Mesothelial cell of epicardium (in vitro differentiated cells): ENCODE measurements around the gene ARFGEF3. TPM values are rescaled to one million over a fixed set of nuclear protein-coding genes. Genes with fewer than 3 reads are reported as not detected.

Experiments used
- DNase-seq, 2 experiments: peaks; one replicate each; pipeline ENCODE4 v3.0.0; 2021; ENCODE audit warnings: low spot score in 2 of 2; ENCODE audit not compliant: unreplicated experiment in 2 of 2
- H3K27ac Mint-ChIP-seq: 2 replicates; pipeline ENCODE4 v1.8.0; 2021; ENCODE audit warnings: mixed read lengths
- H3K27me3 Mint-ChIP-seq: 2 replicates; pipeline ENCODE4 v1.8.0; 2021; ENCODE audit warnings: low read depth, mixed read lengths
- H3K36me3 Mint-ChIP-seq: 2 replicates; pipeline ENCODE4 v1.8.0; 2021; ENCODE audit warnings: mixed read lengths
- H3K4me1 Mint-ChIP-seq: 2 replicates; pipeline ENCODE4 v1.8.0; 2021; ENCODE audit warnings: mixed read lengths
- H3K4me3 Mint-ChIP-seq: 2 replicates; pipeline ENCODE4 v1.8.0; 2021; ENCODE audit warnings: mild to moderate bottlenecking, moderate library complexity, mixed read lengths
- H3K9me3 Mint-ChIP-seq: 2 replicates; pipeline ENCODE4 v1.8.0; 2021; ENCODE audit warnings: mixed read lengths
- CTCF ChIP-seq: fragments of 200-600 bp; sonication (generic); IDR thresholded peaks from one replicate; pipeline ENCODE4 v1.5.0; 2021; ENCODE audit warnings: antibody characterized with exemption; ENCODE audit not compliant: unreplicated experiment
- total RNA-seq: library from RNA; stranded (reverse); gene quantifications from 3 replicates; pipeline ENCODE4 v1.2.1, GENCODE V29; 2021

The ARFGEF3 gene
- total RNA-seq, 1 donor from 2014 or later, result 6.1 TPM

DNA sequence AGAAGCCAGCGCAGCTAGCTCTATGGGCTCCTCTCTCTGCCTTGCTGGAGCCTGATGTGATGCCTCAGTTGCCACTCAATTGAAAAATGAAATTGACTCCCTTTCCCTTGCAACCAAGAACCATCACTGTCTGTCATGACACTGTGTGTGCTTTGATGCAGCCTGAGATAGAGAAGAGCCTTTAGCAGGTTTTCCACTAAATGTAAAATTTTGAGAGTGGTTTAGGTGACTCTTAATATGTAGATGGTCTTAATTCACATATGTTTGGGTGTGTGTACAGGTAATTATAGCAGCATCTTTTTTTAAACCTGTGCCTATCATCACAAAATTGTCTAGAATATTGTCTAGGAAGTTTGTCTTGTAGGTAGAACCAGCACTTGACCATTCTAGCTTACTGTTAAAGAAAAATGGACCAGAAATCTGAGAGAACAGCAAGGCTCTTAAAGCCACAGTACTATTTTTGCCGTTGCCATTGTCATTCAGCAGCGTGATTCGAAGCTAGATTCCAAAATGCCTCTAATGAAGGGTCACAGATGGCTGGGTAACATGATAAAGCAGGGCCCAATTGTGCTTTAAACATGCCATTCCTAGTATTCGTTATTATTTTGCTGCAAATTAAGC is 1.3 kb downstream of the ARFGEF3 start:
- Mint-ChIP-seq H3K36me3 (no peaks in the 10 kb centered on the region), H3K9me3 (no peaks in the 10 kb centered on the region), H3K27ac (no peak overlapping the region), H3K27me3 (peaks cover 69% of the 10 kb centered on the region), H3K4me3 (peak overlapping the region; percentile 77), H3K4me1 (peaks cover 14% of the 10 kb centered on the region)
- no peak for TF ChIP-seq CTCF
- DNase-seq, result no peak

DNA sequence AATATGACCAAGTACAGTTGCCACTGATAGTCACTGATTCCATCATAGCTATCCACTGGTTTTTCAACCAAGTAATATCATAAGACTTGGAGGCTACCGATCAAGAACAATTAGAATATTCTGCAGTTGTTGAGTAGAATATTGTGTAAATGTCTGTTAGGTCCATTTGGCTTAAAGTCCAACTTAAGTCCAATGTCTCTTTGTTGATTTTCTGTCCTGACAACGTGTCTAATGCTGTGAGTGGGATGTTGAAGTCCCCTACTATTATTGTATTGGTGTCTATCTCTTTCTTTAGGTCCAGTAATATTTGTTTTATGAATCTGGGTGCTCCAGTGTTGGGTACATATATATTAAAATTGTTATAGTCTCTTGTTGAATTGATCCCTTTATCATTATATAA is 13.9 kb downstream of the ARFGEF3 start:
- Mint-ChIP-seq H3K9me3 (peaks cover 34% of the 10 kb centered on the region), H3K27ac (no peak overlapping the region), H3K4me3 (no peak overlapping the region), H3K36me3 (peaks cover 26% of the 10 kb centered on the region), H3K4me1 (no peaks in the 10 kb centered on the region), H3K27me3 (peaks cover 7% of the 10 kb centered on the region)
- TF ChIP-seq CTCF, result no peak
- no peak for DNase-seq

- Mint-ChIP-seq H3K27me3 (peaks cover 7% of the 10 kb centered on the region), H3K9me3 (peaks cover 34% of the 10 kb centered on the region), H3K27ac (no peak overlapping the region), H3K36me3 (peaks cover 26% of the 10 kb centered on the region), H3K4me3 (no peak overlapping the region), H3K4me1 (peaks cover under 1% of the 10 kb centered on the region)
- DNase-seq, result no peak
- no peak for TF ChIP-seq CTCF
Observed at GRCh38 chr6:138176652-138177232, 15.0 kb downstream of the ARFGEF3 start.

GRCh38 chr6:138182939-138183789 is 21.4 kb downstream of the ARFGEF3 start:
- Mint-ChIP-seq H3K9me3 (peaks cover 5% of the 10 kb centered on the region), H3K4me3 (no peak overlapping the region), H3K36me3 (peaks cover 5% of the 10 kb centered on the region), H3K27me3 (peaks cover 6% of the 10 kb centered on the region), H3K4me1 (peaks cover 20% of the 10 kb centered on the region), H3K27ac (peak overlapping the region; percentile 13)
- no peak for TF ChIP-seq CTCF
- no peak for DNase-seq

- TF ChIP-seq CTCF, result no peak
- Mint-ChIP-seq H3K36me3 (no peaks in the 10 kb centered on the region), H3K27me3 (peaks cover 6% of the 10 kb centered on the region), H3K4me1 (peaks cover 26% of the 10 kb centered on the region), H3K9me3 (no peaks in the 10 kb centered on the region), H3K27ac (no peak overlapping the region), H3K4me3 (no peak overlapping the region)
- no peak for DNase-seq
Observed at GRCh38 chr6:138183790-138184134, 22.0 kb downstream of the ARFGEF3 start.
